ENCODE results near the gene NAA38.
"Not testable (repeated sequence)": the region's sequence is repeated elsewhere in the genome, so short reads cannot be mapped to it uniquely, and the experiment has no call there.

NAA38 gene

DNA sequence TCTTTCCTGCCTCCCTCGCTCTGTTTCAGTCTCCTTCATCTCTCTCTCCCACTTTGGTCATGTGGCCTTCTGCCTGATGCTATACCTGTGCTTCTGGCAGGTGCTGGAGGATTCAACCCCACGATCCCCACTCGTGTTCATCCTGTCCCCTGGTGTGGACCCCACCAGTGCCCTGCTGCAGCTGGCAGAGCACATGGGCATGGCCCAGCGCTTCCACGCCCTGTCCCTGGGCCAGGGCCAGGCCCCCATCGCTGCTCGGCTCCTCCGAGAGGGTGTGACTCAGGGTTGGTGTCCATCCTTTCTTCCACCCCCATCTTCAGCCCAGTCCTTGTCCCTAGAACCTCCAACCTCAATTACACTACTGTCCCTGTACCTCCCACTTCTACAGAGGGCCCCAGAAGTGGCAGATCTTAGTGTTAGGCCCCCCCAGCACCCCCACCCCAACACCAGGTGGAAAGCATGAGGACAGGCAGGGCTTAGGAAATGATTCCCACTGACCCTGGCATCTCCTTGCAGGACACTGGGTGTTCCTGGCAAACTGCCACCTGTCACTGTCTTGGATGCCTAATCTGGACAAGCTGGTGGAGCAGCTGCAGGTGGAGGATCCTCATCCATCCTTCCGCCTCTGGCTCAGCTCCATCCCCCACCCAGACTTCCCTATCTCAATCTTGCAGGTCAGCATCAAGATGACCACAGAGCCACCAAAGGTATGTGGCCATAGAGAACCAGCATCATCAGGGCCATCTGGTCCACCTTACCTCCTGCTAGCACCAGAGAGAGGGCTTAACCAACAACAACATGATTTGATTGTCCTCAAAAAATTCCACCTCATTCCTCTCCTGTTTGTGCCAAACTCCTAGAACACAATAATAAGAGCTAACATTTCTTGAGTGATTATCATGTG is 33.1 kb downstream of the NAA38 start:
- no peak for DNase-seq (ENCODE audit: low read depth in 3 of 3)

DNA sequence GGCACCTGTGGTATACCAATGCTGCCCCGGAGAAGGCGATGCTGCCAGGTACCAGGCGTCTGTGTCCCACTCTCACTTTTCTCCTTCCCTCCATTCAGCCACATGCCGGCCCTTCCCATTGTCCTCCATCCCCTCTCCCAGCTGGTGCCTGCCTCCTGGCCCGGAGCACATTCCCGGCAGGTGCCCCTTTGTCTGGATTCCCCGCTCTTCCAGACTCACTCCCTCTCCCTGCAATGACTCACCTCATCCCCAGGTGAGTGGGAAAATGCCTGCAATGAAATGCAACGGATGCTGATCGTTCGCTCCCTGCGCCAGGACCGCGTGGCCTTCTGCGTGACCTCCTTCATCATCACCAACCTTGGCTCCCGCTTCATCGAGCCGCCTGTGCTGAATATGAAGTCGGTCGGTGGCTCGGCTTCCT is 33.8 kb downstream of the NAA38 start:
- no peak for DNase-seq (ENCODE audit: low read depth in 3 of 3)

DNA sequence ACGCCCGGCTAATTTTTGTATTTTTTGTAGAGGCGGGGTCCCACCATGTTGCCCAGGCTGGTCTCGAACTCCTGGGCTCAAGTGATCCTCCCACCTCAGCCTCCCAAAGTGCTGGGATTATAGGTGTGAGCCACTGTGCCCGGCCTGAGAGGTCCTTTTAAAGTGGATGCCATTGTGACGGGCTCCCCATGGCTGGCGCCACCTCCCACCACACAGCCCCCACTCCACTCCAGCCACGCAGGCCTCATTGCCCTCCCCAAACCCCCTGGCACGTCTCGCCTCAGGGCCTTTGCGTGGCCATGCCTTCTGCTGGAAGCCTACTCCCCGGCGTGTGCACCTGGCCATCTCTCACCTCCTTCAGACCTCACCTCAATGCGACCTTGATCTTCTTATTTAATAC is 35.2 kb downstream of the NAA38 start:
- no peak for DNase-seq (ENCODE audit: low read depth in 3 of 3)

DNA sequence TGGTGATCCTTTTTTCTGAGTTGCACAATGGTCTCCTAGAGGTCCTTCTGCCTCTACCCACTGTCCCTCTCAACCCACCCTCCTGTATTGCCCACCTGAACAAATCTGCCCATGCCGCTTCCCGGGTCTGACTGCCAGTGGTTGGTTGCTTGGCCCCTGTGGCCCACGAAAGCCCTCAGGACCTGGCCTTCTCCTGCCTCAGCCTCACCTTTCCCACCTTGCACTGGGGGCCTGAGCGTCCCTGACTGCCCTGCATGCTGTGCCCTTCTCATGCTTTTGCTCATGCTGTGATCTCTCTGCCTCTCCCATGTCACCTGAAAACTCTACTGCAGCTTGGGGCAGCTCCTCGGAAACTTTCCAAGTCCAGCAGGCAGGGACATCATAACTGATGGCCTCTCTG is 37.1 kb downstream of the NAA38 start:
- DNase-seq (ENCODE audit: low read depth in 3 of 3), result no peak

DNA sequence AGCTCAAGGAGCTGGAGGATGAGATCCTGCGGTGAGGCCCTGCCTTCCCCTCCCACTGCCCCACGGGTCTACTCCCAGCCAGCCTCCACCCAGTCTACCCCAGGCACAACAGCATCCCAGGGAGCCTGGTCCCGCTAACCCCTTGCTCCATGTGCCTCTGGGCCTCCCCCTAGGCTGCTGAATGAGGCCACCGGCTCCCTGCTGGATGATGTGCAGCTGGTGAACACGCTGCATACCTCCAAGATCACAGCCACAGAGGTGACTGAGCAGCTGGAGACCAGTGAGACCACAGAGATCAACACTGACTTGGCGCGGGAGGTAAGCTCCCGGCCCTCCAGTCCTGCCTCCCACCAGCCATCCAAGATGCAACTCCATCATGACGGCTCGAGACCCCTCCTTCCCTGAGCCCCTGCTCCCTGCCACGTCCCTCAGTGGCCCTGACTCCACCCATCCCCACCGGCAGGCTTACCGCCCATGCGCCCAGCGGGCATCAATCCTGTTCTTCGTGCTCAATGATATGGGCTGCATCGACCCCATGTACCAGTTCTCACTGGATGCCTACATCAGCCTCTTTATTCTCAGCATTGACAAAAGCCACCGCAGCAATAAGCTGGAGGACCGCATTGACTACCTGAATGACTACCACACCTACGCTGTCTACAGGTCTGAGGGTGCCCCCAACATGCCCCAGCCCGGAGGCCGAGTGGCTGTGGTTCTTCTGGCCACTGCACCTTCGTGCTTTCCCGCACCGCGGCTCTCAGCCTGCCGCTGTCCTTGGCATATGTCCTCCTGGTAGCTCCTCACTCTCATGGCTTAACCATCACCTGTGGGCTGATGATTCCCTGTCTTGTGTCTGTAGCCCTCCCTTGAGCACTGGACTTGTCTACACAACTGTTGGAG is 38.4 kb downstream of the NAA38 start:
- no peak for DNase-seq (ENCODE audit: low read depth in 3 of 3)

DNA sequence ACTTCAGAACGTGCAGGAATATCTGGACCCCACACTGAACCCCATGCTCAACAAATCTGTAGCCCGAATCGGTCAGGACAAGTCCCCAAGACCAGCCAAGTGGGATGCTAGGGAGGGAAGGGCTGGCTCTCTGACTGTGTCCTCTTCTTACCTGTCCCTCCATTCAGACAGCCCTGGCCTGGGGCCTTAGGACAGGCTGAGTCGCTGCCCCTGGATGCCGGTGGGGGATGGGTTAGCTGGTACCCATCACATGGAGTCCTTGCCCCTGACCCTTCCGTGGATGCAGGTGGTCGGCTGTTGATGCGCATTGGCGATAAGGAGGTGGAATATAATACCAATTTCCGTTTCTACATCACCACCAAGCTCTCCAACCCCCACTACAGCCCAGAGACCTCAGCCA is 39.3 kb downstream of the NAA38 start:
- DNase-seq (ENCODE audit: low read depth in 3 of 3), result no peak

DNA sequence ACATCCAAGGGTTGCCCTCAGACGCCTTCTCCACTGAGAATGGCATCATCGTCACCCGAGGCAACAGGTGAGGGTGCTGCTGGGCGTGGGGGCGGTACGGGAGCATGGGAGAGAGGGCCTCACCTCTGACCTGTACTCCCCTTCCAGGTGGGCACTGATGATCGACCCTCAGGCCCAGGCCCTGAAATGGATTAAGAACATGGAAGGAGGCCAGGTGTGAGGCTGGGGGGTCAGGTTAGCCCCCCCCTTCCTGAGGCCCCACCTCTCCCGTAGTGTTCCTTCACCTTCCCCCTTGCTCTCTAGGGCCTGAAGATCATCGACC is 39.8 kb downstream of the NAA38 start:
- DNase-seq (ENCODE audit: low read depth in 3 of 3), result no peak

DNA sequence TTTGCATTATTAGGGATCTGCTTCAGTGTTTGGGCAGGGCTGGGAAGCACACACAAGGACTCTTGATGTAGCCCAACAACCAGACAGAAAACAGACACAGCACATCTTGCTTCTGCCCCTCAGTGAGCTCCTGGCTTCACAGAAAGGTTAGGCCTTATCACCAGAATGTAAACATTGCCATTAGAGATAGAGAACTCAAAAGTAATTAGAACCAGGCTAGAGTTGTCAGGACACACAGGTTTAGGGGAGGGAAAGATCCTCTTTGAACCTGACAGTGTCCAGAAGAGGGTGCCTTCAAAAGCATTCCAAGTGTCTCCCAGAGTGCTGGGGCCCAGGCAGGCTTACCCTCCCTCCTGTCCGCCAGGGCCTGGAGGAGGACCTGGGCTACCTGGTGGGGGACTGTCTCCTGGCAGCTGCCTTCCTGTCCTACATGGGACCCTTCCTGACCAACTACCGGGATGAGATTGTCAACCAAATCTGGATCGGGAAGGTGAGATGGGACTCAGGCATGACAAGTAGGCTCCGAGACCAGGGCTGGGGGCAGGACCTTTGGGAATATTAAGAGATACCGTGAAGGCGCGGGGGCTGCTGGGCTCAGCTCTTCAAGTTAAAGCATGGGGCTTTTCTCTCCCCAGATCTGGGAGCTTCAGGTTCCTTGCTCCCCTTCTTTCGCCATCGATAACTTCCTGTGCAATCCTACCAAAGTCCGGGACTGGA is 40.3 kb downstream of the NAA38 start:
- DNase-seq (ENCODE audit: low read depth in 3 of 3), result no peak

DNA sequence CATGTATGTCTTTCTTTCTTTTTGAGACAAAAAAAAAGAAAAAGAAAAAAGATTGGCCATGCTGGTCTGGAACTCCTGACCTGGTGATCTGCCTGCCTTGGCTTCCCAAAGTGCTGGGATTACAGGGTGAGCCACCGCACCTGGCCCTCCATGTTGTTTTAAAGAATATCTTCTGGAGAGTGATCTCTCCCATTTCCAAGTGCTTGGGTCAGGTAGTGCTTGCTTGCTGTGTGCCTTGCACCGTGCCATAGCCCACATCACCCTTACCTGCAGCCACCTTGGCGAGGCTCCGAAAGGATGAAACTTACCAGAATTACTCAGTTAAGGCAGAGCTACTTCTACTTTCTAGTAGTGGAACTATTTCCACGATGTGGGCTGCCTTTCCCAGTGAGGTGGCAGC is 42.4 kb downstream of the NAA38 start:
- no peak for DNase-seq (ENCODE audit: low read depth in 3 of 3)

DNA sequence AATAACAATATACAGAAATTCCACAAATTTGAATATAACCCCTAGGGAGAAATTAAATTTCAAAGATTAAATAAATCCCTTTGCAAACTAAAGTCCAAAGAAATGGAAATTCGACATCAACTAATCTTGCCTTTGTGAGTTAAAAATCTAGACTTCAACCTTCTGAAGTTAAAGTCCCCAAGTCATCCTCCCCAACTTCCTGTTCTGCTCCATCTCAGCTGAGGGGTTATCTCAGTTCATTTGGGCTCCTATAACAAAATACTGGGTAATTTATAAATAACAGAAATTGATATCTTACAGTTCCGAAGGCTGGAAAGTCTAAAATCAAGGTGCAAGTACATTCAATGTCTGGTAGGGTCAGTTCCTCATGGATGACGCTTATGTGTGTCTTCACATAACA is 46.1 kb downstream of the NAA38 start:
- no peak for DNase-seq (ENCODE audit: low read depth in 3 of 3)

DNA sequence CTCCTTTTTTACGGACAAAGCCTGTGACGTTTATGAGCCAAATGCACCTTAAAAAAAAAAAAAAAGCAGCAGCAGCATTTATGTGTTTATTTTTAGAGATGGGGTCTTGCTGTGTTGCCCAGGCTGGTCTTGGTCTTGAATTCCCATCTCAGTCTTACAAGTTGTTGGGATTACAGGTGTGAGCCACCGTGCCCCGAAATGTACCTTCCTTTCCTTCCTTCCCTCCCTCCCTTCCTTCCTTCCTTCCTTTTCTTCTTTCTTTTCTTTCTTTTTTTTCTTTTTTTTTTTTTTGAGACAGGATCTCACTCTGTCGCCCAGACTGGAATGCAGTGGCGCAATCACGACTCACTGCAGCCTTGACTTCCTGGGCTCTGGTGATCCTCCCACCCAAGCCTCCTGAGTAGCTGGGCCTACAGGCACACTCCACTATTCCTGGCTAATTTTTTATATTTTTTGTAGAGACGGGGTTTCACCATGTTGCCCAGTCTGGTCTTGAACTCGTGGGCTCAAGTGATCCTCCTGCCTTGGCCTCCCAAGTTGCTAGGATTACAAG is 47.5 kb downstream of the NAA38 start:
- not testable (repeated sequence) for DNase-seq (ENCODE audit: low read depth in 3 of 3)

DNA sequence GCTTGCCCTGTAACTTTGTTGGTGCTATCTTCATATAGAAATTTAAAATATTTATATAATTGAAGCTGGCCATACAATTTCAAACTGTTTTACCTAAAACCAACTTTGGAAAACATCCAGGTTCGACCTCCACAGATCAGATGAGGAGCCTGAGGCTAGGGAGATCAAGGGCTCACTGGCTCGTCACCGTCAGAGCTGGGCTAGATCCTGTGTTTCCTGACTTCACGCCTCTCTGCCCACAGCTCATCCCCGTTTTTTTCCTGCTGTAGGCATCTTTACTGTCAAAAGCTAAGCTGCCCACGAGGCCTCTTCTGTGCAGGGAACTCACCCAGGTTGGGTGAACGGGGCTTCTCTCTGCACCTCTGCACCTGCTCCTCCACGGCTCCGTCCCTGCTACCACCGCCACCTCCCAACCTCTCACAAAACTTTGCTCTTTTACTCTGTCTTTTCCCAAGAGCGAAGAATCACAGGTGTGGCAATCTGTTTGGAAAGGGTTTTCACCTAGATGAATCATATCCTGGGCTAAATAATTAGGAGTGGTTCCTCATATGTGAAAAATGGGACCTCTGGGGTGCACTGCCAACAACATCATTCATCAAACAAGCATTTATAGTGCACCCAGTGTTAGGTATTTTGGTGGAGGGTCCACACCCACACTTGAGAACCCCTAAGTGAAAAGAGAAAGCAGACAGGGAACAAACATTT is 48.1 kb downstream of the NAA38 start:
- DNase-seq (ENCODE audit: low read depth in 3 of 3), result no peak

DNA sequence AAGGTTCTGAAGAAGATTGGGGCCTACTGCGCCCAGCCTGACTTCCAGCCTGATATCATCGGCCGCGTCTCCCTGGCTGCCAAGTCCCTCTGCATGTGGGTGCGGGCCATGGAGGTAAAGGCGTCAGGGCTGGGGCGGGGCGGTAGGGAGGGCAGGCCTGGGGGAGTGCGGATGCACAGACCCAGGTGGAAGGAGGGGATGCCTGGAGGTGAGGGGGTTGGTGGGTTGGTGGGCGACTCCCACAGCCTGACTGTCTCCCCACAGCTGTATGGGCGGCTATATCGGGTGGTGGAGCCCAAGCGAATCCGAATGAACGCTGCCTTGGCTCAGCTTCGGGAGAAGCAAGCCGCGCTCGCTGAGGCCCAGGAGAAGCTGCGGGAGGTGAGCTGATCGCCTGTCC is 50.2 kb downstream of the NAA38 start:
- DNase-seq (ENCODE audit: low read depth in 3 of 3), result no peak

Measured in stimulated activated CD4-positive, alpha-beta T cell treated with anti-CD3 and anti-CD28 coated beads, TNF-alpha, amount 100 ng/mL, for 24 hours (primary cell).